GM10847 (cell line): ENCODE data around the gene ABCC3.

Experiments used
- POLR2A ChIP-seq: IDR thresholded peaks from 2 replicates; pipeline ENCODE4 v1.6.1; 2011; ENCODE audit not compliant: insufficient read length; ENCODE audit errors: extremely low read depth

ABCC3 gene

DNA sequence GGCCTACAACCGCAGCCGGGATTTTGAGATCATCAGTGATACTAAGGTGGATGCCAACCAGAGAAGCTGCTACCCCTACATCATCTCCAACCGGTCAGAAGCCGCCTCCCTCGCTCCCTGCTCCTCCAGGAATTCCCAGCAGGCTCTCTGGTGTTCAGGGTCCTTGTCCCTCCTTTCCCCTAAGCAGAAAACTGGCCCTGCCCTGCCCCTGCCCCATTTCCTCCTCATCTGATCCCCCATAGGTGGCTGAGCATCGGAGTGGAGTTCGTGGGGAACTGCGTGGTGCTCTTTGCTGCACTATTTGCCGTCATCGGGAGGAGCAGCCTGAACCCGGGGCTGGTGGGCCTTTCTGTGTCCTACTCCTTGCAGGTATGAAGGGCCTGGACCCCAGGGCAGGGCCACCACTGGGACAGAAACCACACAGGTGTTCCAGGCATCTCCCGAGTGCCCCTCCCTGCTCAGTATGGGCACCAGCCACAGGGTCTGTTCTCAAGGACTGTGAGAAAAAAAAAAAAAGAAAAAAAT lies 43.2 kb downstream of the ABCC3 start:
- TF ChIP-seq POLR2A = no peak

DNA sequence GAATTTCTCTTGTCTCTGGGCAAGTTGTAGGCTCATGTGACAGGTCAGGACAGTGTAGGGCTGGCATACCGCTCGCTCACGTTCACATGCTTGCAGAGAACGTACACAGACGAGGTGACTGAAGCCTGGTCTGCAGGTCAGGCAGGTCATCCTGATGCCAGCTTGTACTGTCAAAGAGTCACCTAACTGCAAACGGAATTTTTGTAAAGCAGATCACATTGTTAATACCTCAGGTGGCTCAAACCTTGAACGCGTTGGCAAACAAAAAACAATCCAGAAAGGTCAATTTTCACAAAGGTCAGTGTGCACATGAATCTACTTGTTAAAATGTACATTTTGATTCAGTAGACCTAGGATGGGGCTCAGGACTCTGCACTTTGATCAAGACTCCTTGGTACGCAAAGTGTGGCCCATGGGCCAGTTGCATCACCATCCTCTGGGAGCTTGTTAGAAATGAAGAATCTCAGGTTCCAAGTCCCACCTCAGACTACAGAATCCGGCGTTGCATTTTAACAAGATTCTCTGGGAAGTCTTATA lies 44.4 kb downstream of the ABCC3 start:
- no peak for TF ChIP-seq POLR2A

DNA sequence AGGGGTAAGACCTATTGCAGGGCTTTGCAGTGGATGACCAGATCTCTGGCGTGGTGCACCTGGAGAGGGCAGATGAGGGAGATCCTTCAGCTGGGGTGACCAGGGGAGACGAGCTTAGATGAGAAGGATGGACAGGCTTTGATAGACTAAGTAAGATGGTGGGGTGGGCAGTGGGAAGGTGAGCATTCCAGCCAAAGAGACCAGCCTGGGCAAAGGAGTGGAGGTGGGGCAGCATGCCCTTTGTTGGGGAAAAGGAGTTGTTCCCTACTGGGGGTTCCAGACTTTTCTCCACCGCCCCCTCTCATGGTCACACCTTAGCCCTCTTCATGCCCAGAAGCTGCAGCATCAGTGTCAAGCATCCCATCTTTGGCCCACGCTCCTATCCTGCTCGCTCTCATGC lies 45.4 kb downstream of the ABCC3 start:
- no peak for TF ChIP-seq POLR2A

DNA sequence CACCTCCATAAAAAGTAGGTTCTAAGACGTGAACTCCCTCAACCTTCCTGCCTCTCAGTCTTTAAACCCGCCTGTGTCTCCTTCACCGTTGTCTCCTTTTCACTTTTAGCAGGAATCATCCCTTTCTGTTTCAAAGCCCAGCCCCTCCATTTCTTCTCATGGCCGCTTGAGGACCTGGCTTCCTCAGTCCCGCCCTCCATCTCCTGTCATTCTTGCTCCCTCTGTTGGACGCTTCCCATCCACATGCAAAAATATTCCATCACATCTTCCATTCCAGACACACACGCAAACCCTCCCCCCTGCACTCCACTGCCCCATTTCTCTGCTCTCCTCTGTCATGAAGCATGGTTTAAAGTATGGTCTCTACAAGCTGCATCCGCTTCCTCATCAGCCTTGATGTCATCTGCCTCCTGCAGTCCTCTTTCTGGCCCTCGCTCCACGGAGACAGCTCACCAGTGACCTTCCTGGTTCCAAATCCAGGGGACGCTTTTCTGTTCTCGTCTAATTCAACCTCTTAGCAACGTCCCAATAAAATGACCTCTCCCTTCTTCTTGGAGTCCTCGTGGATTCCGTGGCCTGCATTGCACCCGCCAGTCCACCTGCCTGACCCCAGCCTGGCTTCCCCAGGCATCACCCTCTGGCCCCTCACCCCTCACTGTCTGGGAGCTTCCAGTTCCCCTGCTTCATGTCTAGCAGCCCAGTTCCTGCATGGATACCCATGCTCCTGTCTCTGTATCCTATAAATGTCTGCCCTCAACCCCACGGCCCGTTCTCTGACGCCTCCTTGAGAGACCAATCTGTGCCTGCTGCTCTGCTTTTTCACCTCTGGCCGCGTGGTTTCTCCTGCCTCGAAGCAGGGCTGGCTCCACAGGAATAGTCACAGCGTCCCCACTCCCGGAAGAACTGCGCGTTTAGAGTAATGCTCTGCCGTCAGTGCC lies 46.9 kb downstream of the ABCC3 start:
- no peak for TF ChIP-seq POLR2A

GRCh38 chr17:50682441-50682840 lies 47.8 kb downstream of the ABCC3 start:
- TF ChIP-seq POLR2A = no peak

GRCh38 chr17:50682938-50683337 lies 48.3 kb downstream of the ABCC3 start:
- TF ChIP-seq POLR2A = no peak

- no peak for TF ChIP-seq POLR2A
These were observed 49.0 kb downstream of the ABCC3 start for GRCh38 chr17:50683434-50684287.

- no peak for TF ChIP-seq POLR2A
These were observed 49.6 kb downstream of the ABCC3 start for GRCh38 chr17:50684288-50684611.

GRCh38 chr17:50684612-50685333 lies 50.1 kb downstream of the ABCC3 start:
- TF ChIP-seq POLR2A = no peak

DNA sequence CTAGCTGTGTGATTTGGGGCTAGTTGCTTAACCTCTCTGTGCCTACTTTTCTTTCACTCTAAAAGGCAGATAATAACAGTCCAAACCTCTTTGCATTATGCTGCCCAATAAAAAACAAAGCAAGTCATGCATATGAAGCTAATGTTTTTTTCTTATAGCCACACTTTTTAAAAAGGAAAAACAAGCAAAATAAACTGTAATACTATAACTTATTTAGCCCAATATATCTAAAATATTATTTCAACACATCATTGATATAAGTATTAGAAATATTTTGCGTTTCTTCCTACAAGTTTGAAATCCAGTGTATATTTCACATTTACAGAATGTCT lies 50.6 kb downstream of the ABCC3 start:
- TF ChIP-seq POLR2A = no peak

DNA sequence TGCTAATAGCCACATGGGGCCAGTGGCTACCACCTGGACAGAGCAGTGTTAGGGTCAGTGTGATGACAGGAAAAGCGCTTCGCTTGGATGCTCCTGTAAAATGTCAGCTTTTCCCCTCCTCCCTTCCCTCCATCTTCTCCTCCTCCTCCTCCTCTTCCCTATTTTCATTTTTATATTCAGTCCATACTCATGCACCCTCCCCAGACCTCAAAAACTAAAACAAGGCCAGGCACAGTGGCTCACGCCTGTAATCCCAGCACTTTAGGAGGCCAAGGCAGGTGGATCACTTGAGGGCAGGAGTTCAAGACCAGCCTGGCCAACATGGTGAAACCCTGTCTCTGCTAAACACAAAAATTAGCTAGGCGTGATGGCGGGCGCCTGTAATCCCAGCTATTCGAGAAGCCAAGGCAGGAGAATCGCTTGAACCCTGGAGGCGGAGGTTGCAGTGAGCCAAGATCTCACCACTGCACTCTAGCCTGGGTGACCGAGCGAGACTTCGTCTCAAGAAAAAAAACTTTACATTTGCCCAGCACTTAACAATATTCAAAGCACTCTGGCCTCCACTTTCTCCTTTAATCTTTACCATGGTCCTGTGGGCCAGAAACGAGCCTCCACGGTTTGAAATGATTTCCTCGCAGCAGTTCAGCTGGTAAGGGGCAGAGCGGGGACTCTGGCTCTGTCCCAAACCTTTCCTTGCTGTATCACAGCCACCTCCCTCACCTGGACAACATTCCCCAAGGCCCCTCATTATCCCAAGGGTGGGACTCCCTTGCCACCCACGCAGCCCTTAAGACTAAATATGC lies 51.2 kb downstream of the ABCC3 start:
- no peak for TF ChIP-seq POLR2A

GRCh38 chr17:50686494-50687199 lies 52.0 kb downstream of the ABCC3 start:
- no peak for TF ChIP-seq POLR2A

GRCh38 chr17:50687200-50688066 lies 52.8 kb downstream of the ABCC3 start:
- no peak for TF ChIP-seq POLR2A
